Duodenal mucosa (tissue), 2 donors: Measurements from ENCODE around the gene NALCN.

Source experiments
- H3K27ac ChIP-seq: one replicate; pipeline ENCODE4 v1.7.0; 2013; ENCODE audit warnings: low read depth, low read length
- H3K27me3 ChIP-seq, 2 donors: one replicate each; pipeline ENCODE4 v1.7.0; 2013; ENCODE audit warnings: low read length in 2 of 2, control low read depth in 1 of 2; ENCODE audit not compliant: insufficient read depth in 2 of 2, control insufficient read depth in 1 of 2
- H3K36me3 ChIP-seq, 2 donors: one replicate each; pipeline ENCODE4 v1.7.0; 2013; ENCODE audit warnings: low read length in 2 of 2, control low read depth in 1 of 2; ENCODE audit not compliant: insufficient read depth in 2 of 2, control insufficient read depth in 1 of 2
- H3K4me1 ChIP-seq, 2 donors: one replicate each; pipeline ENCODE4 v1.7.0; 2013; ENCODE audit warnings: low read length in 2 of 2, control low read depth in 1 of 2; ENCODE audit not compliant: insufficient read depth in 2 of 2, control insufficient read depth in 1 of 2
- H3K4me3 ChIP-seq, 2 donors: one replicate each; pipeline ENCODE4 v1.7.0; 2013; ENCODE audit warnings: low read length in 2 of 2, low read depth in 1 of 2
- H3K9ac ChIP-seq, 2 donors: one replicate each; pipeline ENCODE4 v1.7.0; 2013; ENCODE audit warnings: low read length in 2 of 2, low read depth in 1 of 2
- H3K9me3 ChIP-seq, 2 donors: one replicate each; pipeline ENCODE4 v1.7.0; 2013; ENCODE audit warnings: low read length in 2 of 2, control low read depth in 1 of 2; ENCODE audit not compliant: control insufficient read depth in 1 of 2

Gene NALCN

DNA sequence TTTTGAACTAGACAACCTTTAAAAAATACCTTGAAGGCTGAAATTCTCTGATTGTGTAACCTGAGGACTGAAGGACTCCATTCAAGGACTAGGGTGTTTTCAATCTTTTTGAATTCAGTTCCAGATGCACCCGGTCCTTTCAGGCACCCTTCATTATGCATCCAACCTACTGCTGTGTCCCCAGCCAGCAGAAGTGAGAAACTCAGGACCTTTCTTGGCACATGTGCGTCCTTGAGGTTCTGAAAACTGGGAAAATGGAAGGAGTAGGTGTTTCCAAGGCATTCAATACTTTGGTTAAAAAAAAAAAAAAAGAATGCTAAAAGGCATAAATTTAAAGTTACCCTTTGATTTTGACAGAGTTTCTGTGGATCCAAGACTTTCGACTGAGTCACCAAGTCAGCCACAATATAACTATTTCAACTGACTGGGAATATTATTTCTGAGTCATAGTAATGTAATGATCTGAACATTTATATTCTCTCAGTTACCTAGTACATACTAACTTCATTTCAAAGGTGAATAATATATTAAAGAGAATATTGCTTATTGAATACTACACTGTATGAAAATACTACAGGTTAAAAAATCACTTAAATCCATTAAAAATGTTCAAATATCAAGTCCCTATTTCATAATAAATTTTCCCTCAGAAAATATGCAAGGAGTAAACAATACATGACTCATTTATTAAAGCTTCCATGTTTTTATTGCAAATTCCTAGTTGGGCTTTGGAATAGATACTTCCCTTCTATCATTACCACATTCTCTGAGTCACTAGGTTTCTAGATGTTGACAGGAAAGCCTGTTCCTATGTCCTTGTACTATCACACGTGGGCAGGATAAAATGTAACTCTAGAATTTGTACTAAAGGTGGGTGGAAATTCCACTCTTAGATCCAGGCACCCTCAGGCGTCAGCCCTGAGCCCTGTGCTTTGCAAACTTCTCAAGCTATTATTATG lies 33.8 kb upstream of the NALCN start:
- no peak overlapping the region for H3K9ac ChIP-seq
- H3K4me1 ChIP-seq, result peaks cover 0 to 3% of the 10 kb centered on the region in 2 donors
- H3K36me3 ChIP-seq, result no peaks in the 10 kb centered on the region
- no peaks in the 10 kb centered on the region for H3K27me3 ChIP-seq
- H3K9me3 ChIP-seq, result no peaks in the 10 kb centered on the region
- H3K4me3 ChIP-seq, result no peak overlapping the region
- H3K27ac ChIP-seq, result no peak overlapping the region

GRCh38 chr13:101447852-101448251 lies 31.5 kb upstream of the NALCN start:
- no peak overlapping the region for H3K27ac ChIP-seq
- no peaks in the 10 kb centered on the region for H3K27me3 ChIP-seq
- H3K9me3 ChIP-seq, result no peaks in the 10 kb centered on the region
- no peaks in the 10 kb centered on the region for H3K36me3 ChIP-seq
- no peak overlapping the region for H3K4me3 ChIP-seq
- no peak overlapping the region for H3K9ac ChIP-seq
- no peaks in the 10 kb centered on the region for H3K4me1 ChIP-seq

- no peaks in the 10 kb centered on the region for H3K36me3 ChIP-seq
- H3K27ac ChIP-seq, result no peak overlapping the region
- no peaks in the 10 kb centered on the region for H3K27me3 ChIP-seq
- no peaks in the 10 kb centered on the region for H3K9me3 ChIP-seq
- H3K4me3 ChIP-seq, result no peak overlapping the region
- no peaks in the 10 kb centered on the region for H3K4me1 ChIP-seq
- no peak overlapping the region for H3K9ac ChIP-seq
Measured at GRCh38 chr13:101434486-101434885, 18.2 kb upstream of the NALCN start.

DNA sequence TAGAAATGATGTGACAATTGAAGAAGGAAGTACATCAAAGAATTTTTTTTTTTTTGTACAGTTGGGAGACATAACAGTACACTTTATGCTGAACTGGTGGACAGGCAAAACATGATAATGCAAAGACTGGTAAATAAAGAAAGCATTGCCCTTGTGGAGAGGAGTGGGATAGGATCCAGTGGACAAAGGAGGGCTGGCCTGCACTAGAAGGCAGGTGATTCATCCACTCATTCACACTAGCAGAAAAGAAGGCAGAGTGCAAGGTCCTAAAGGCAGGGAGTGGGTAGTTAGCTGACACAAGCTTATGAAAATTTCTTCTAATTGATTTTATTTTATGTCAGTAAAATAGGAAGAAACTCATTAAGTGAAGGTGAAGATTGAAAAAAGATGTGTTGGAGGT lies 17.6 kb upstream of the NALCN start:
- H3K27ac ChIP-seq, result no peak overlapping the region
- H3K36me3 ChIP-seq, result no peaks in the 10 kb centered on the region
- no peak overlapping the region for H3K9ac ChIP-seq
- H3K4me3 ChIP-seq, result no peak overlapping the region
- no peaks in the 10 kb centered on the region for H3K9me3 ChIP-seq
- no peaks in the 10 kb centered on the region for H3K27me3 ChIP-seq
- no peaks in the 10 kb centered on the region for H3K4me1 ChIP-seq

DNA sequence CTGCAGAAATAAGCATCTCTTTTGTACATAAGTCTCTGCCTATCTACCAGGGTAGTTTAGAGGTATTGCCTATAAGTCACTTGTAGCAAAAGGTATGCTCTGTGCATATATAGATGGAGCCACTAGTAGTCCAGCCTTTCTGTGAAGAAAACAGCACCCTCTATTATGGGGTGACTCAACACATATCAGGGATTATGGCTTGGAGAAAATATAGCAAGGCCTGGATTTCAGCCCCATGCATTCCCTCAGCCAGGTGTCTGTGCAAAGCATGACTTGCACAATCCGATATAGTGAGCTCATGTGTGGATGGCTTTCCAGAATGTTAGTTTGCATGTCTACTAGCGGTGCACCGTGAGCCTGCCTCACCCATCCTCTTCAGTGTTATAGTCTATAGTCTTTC lies 13.4 kb upstream of the NALCN start:
- Histone ChIP-seq H3K9ac (no peak overlapping the region), H3K36me3 (no peaks in the 10 kb centered on the region), H3K4me1 (no peaks in the 10 kb centered on the region), H3K27me3 (no peaks in the 10 kb centered on the region), H3K9me3 (no peaks in the 10 kb centered on the region), H3K27ac (no peak overlapping the region), H3K4me3 (no peak overlapping the region)

DNA sequence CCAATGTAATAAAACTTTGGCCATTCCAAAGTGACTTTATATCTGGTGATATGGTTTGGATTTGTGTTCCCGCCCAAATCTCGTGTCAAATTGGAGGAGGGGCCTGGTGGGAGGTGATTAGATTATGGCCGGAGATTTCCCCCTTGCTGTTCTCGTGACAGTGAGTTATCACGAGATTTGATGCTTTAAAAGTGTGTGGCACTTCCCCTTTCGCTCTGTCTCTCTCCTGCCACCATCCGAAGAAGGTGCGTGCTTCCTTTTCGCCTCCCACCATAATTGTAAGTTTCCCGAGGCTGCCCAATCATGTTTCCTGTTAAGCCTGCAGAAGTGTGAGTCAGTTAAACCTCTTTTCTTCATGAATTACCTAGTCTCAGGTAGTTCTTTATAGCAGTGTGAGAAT lies 9.3 kb upstream of the NALCN start:
- Histone ChIP-seq H3K27me3 (no peaks in the 10 kb centered on the region), H3K9me3 (no peaks in the 10 kb centered on the region), H3K4me3 (no peak overlapping the region), H3K36me3 (no peaks in the 10 kb centered on the region), H3K4me1 (no peaks in the 10 kb centered on the region), H3K9ac (no peak overlapping the region), H3K27ac (no peak overlapping the region)

DNA sequence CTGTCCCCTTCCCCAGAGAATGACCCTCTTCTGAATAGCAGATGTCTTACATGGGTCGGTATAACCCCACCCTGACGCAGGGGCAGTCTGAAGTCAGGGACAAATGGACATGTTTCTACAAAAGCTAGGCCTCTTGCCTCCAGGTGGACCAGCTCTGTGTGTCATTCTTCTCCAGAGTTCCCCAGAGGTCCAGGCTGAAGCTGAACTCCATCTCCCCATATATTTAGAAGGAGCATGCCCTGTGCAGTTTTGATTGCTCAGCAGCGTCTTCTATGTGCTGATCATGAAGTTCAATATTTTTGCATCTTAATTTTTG lies 8.8 kb upstream of the NALCN start:
- Histone ChIP-seq H3K27ac (no peak overlapping the region), H3K9ac (no peak overlapping the region)

GRCh38 chr13:101424381-101425155 lies 8.3 kb upstream of the NALCN start:
- Histone ChIP-seq H3K27me3 (no peaks in the 10 kb centered on the region), H3K36me3 (no peaks in the 10 kb centered on the region), H3K9ac (no peak overlapping the region), H3K4me1 (no peaks in the 10 kb centered on the region), H3K27ac (no peak overlapping the region), H3K4me3 (no peak overlapping the region), H3K9me3 (no peaks in the 10 kb centered on the region)

More for the DNA sequence above, 8.8 kb upstream of the NALCN start:
- no peak overlapping the region for H3K4me3 ChIP-seq
- H3K9me3 ChIP-seq, result no peaks in the 10 kb centered on the region
- H3K27me3 ChIP-seq, result no peaks in the 10 kb centered on the region
- no peaks in the 10 kb centered on the region for H3K4me1 ChIP-seq
- no peaks in the 10 kb centered on the region for H3K36me3 ChIP-seq

- Histone ChIP-seq H3K9me3 (no peaks in the 10 kb centered on the region), H3K27me3 (no peaks in the 10 kb centered on the region), H3K36me3 (no peaks in the 10 kb centered on the region), H3K4me1 (no peaks in the 10 kb centered on the region), H3K4me3 (no peak overlapping the region), H3K27ac (no peak overlapping the region), H3K9ac (no peak overlapping the region)
Measured at GRCh38 chr13:101423872-101424271, 7.6 kb upstream of the NALCN start.

DNA sequence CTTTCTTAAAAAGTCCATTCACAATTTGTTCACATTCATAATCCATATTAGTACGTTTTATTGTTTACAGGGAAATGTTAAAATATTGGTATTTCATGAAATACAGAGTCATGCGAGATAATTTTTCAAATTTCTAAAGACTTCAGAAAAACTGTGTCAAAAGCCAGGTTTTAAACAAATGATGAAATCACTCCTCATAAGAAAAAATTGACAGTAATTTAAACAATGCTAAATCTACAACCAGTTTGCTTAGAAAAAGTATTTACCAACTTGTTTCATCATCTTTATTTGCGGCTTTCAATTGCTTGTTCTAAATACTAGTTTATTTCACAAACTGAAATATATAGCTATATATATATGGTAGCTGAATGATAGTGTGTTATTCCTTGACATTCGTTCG lies 1.2 kb upstream of the NALCN start:
- Histone ChIP-seq H3K27ac (no peak overlapping the region), H3K9ac (no peak overlapping the region), H3K4me1 (no peaks in the 10 kb centered on the region), H3K9me3 (no peaks in the 10 kb centered on the region), H3K27me3 (peaks cover 14 to 22% of the 10 kb centered on the region in 2 donors), H3K4me3 (no peak overlapping the region), H3K36me3 (no peaks in the 10 kb centered on the region)
